ENCODE results near the gene LTC4S. TPM values are rescaled to one million over a fixed set of nuclear protein-coding genes. Genes with fewer than 3 reads are reported as not detected.
A peak's percentile ranks its signal among the peaks of the same experiment; 100 is the strongest.

The LTC4S gene
- total and polyA plus RNA-seq, 4 donors: 6.6 to 34.7 (median 12.7) TPM

DNA sequence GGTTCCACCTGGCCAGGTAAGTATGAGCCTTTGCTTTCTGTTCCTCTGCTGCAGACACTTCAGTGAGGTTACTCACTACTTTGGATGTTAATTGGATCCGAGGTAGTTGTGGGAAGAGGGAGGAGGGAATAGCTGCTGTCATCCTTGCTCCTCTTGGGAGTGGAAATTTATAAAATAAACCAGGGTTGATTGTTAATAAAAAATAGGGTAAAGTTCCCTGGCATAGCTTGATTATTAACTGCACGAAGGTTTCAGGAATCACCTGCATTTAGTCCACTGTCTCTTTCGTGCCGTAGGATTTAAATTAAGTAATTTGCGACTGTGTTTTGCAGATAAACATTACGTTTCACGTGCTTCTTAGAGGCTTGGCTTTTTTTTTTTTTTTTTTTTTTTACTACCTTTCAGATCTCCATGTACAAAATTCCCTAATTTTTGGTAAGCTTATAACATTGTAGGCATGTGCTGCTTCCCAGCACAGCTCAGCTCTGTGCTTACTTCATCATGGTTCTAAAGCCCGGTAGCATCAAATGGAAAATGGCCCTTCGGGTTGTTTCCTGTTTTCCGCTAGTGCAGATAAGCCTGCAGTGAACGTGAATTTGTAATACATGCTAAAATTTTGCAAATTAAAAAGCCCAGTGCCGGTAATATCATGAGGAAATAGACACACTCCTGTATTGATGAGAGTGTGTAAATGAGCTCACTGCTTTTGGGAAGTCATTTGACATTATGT, 26.9 kb upstream of the LTC4S start:
- no peak for DNase-seq
- Histone ChIP-seq H3K27me3 (ENCODE audit: control insufficient read depth in 1 of 2, insufficient read depth in 2 of 2, low read length in 1 of 2) (no peaks in the 10 kb centered on the region), H3K4me3 (ENCODE audit: low read length in 2 of 2) (no peak overlapping the region), H3K27ac (ENCODE audit: low read depth in 1 of 2, low read length in 2 of 2) (peak overlapping the region in 1 of 2 donors; percentile 55), H3K9me3 (ENCODE audit: control insufficient read depth, low read length) (no peaks in the 10 kb centered on the region), H3K36me3 (ENCODE audit: control insufficient read depth in 1 of 2, insufficient read depth in 2 of 2, low read length in 1 of 2) (peaks cover 3 to 5% of the 10 kb centered on the region in 2 donors), H3K4me1 (ENCODE audit: control insufficient read depth in 1 of 2, insufficient read depth in 2 of 2, low read length in 2 of 2) (peaks cover 0 to 3% of the 10 kb centered on the region in 2 donors)
- WGBS, 2 donors: 62 to 66% methylated on average over 12 of the region's 12 CpGs
- no peak for ATAC-seq (ENCODE audit: low FRiP score)
- intact Hi-C loops (cut with DNase I): no loop called here

DNA sequence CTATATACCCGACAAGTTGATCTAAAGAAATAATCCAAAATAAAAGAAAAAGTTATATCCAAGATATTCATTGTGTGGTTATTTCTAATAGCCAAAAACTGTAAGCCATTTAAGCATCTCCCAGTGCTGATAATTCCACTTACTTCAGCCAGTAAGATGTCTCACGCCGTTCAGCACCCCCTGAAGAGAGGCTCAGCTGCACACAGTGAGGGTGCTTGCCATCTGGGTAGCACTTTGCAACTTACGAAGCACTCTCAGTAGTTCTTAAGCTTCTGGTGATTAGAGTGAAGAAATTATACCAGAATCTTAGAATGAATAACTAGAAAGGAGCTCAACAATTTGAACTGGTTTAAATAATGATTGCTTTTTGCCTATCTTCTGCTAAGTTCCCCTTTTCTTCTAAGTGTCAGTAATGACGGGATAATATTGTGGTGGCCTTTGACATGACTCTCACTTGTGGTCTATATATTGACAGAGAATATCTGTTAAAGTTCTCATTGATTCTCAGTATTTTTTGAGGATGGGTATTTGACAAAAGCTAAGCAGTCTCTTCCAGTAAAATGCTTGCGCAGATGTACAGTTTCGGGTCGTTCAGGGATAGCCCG, 26.2 kb upstream of the LTC4S start:
- no peaks in the 10 kb centered on the region for H3K9me3 ChIP-seq (ENCODE audit: control insufficient read depth, low read length)
- no peaks in the 10 kb centered on the region for H3K27me3 ChIP-seq (ENCODE audit: control insufficient read depth in 1 of 2, insufficient read depth in 2 of 2, low read length in 1 of 2)
- H3K4me1 ChIP-seq (ENCODE audit: control insufficient read depth in 1 of 2, insufficient read depth in 2 of 2, low read length in 2 of 2): peaks cover 0 to 3% of the 10 kb centered on the region in 2 donors
- ATAC-seq (ENCODE audit: low FRiP score) (no peak), DNase-seq (no peak)
- no peak overlapping the region for H3K27ac ChIP-seq (ENCODE audit: low read depth in 1 of 2, low read length in 2 of 2)
- H3K4me3 ChIP-seq (ENCODE audit: low read length in 2 of 2): no peak overlapping the region
- 87% methylated on average over 9 of the region's 9 CpGs for WGBS, 2 donors
- H3K36me3 ChIP-seq (ENCODE audit: control insufficient read depth in 1 of 2, insufficient read depth in 2 of 2, low read length in 1 of 2): peaks cover 3 to 8% of the 10 kb centered on the region in 2 donors
- intact Hi-C loops (cut with DNase I): no loop called here

DNA sequence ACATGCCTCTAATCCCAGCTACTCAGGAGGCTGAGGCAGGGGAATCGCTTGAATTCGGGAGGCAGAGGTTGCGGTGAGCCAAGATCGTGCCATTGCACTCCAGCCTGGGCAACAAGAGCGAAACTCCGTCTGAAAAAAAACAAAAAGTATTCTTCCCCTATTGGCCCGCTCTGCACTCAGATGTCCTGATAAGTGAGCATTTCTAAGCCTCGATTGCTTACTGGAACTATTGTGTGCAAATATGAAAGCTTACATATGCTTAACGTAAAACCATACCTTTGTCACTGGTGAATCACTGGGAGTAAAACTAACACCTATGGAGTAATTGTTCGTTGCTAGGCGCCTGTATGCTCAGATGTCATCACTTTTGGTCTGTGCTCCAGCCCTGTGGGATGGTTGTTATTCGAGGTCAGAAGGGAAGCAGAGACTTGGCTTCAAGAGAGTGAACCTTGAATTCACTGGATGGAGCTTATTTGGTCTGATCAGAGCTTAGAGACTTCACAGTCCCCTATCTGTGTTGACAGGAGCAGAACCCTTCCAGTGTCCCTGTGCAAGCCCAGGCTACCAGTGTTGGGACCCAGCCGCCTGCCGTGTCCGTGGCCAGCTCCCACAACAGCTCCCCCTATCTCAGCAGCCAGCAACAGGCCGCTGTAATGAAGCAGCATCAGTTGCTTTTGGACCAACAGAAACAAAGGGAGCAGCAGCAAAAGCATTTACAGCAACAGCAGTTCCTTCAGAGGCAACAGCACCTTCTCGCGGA, 25.3 kb upstream of the LTC4S start:
- Histone ChIP-seq H3K27ac (ENCODE audit: low read depth in 1 of 2, low read length in 2 of 2) (no peak overlapping the region), H3K36me3 (ENCODE audit: control insufficient read depth in 1 of 2, insufficient read depth in 2 of 2, low read length in 1 of 2) (peaks cover 3 to 9% of the 10 kb centered on the region in 2 donors), H3K4me1 (ENCODE audit: control insufficient read depth in 1 of 2, insufficient read depth in 2 of 2, low read length in 2 of 2) (peaks cover 0 to 3% of the 10 kb centered on the region in 2 donors), H3K4me3 (ENCODE audit: low read length in 2 of 2) (no peak overlapping the region), H3K9me3 (ENCODE audit: control insufficient read depth, low read length) (no peaks in the 10 kb centered on the region), H3K27me3 (ENCODE audit: control insufficient read depth in 1 of 2, insufficient read depth in 2 of 2, low read length in 1 of 2) (no peaks in the 10 kb centered on the region)
- no peak for DNase-seq
- intact Hi-C loops (cut with DNase I): no loop called here
- ATAC-seq (ENCODE audit: low FRiP score): no peak
- 83 to 86% methylated on average over 18 of the region's 18 CpGs for WGBS, 2 donors

DNA sequence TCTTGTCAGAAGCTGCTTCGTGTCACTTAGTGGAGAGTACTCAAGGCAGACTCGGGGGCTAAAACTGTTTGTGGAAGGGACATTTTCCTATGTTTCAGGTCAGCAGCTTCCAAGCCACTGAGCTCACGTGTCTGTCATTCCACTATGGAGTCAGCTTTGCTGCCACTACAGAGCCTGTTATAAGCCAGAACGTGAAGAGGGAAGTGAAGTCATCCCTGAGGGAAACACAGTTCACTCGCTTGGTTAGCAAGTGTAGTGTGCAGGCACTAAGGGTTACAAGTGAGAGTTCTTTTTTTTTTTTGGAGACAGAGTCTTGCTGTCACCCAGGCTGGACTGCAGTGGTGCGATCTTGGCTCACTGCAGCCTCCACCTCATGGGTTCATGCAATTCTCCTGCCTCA, 24.5 kb upstream of the LTC4S start:
- peaks cover 3 to 11% of the 10 kb centered on the region in 2 donors for H3K36me3 ChIP-seq (ENCODE audit: control insufficient read depth in 1 of 2, insufficient read depth in 2 of 2, low read length in 1 of 2)
- WGBS, 2 donors: 74 to 78% methylated on average over 6 of the region's 6 CpGs
- intact Hi-C loops (cut with DNase I): no loop called here
- no peak overlapping the region for H3K4me3 ChIP-seq (ENCODE audit: low read length in 2 of 2)
- no peaks in the 10 kb centered on the region for H3K4me1 ChIP-seq (ENCODE audit: control insufficient read depth in 1 of 2, insufficient read depth in 2 of 2, low read length in 2 of 2)
- no peaks in the 10 kb centered on the region for H3K27me3 ChIP-seq (ENCODE audit: control insufficient read depth in 1 of 2, insufficient read depth in 2 of 2, low read length in 1 of 2)
- ATAC-seq (ENCODE audit: low FRiP score) (no peak), DNase-seq (peak in 1 of 2 donors; percentile 6)
- H3K27ac ChIP-seq (ENCODE audit: low read depth in 1 of 2, low read length in 2 of 2): no peak overlapping the region
- no peaks in the 10 kb centered on the region for H3K9me3 ChIP-seq (ENCODE audit: control insufficient read depth, low read length)

DNA sequence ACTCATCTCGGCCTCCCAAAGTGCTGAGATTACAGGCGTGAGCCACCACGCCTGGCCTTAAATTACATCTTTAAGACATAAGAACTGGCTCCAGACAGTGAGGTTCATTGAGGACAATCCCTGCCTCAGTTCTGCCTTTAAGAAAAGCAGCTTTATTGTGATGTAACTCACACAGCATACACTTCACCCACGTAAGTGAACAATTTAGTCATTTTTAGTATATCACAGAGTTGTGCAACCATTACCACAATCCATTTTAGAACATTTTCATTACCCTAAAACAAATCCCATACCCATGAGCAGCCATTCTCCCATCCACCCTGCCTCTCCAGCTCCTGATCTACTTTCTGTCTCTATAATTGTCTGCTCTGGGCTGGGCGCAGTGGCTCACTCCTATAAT, 24.0 kb upstream of the LTC4S start:
- 94 to 96% methylated on average over 5 of the region's 5 CpGs for WGBS, 2 donors
- Histone ChIP-seq H3K4me3 (ENCODE audit: low read length in 2 of 2) (no peak overlapping the region), H3K27ac (ENCODE audit: low read depth in 1 of 2, low read length in 2 of 2) (no peak overlapping the region), H3K36me3 (ENCODE audit: control insufficient read depth in 1 of 2, insufficient read depth in 2 of 2, low read length in 1 of 2) (peaks cover 3 to 12% of the 10 kb centered on the region in 2 donors), H3K27me3 (ENCODE audit: control insufficient read depth in 1 of 2, insufficient read depth in 2 of 2, low read length in 1 of 2) (no peaks in the 10 kb centered on the region), H3K4me1 (ENCODE audit: control insufficient read depth in 1 of 2, insufficient read depth in 2 of 2, low read length in 2 of 2) (no peaks in the 10 kb centered on the region), H3K9me3 (ENCODE audit: control insufficient read depth, low read length) (no peaks in the 10 kb centered on the region)
- ATAC-seq (ENCODE audit: low FRiP score): no peak
- DNase-seq: no peak
- intact Hi-C loops (cut with DNase I): no loop called here

DNA sequence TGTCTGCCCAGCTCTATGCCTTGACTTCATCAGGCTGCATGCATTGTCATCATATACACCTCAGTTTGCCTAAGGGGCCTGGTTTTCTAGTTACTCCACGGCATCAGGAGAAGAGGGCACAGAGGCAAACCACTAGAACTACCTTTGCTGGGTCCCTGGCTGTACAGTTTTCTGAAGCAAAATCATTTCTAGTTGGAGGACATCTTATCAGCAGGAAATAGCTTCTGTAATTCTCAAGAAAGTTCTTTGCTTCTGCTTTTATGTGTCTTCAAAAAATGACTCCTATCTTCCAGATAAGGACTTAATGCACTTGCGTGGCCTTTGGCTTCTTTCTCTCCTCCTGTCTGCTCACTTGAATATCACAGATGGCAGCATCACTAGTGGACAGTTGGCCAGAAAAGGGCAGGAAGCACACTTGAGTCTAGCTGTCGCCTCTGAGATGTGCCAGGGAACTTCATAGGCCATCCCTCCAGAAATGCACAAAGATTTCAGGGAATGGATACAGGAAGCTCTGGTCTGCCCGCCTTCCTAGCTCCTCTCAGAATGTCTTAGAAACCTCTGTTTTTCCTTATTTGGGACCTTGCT, 22.4 kb upstream of the LTC4S start:
- Histone ChIP-seq H3K4me3 (ENCODE audit: low read length in 2 of 2) (no peak overlapping the region), H3K36me3 (ENCODE audit: control insufficient read depth in 1 of 2, insufficient read depth in 2 of 2, low read length in 1 of 2) (peaks cover 3 to 14% of the 10 kb centered on the region in 2 donors), H3K27me3 (ENCODE audit: control insufficient read depth in 1 of 2, insufficient read depth in 2 of 2, low read length in 1 of 2) (no peaks in the 10 kb centered on the region), H3K27ac (ENCODE audit: low read depth in 1 of 2, low read length in 2 of 2) (no peak overlapping the region), H3K4me1 (ENCODE audit: control insufficient read depth in 1 of 2, insufficient read depth in 2 of 2, low read length in 2 of 2) (no peaks in the 10 kb centered on the region), H3K9me3 (ENCODE audit: control insufficient read depth, low read length) (no peaks in the 10 kb centered on the region)
- ATAC-seq (ENCODE audit: low FRiP score) (no peak), DNase-seq (no peak)
- WGBS, 2 donors: 88 to 89% methylated on average over 4 of the region's 4 CpGs
- intact Hi-C loops (cut with DNase I): no loop called here

DNA sequence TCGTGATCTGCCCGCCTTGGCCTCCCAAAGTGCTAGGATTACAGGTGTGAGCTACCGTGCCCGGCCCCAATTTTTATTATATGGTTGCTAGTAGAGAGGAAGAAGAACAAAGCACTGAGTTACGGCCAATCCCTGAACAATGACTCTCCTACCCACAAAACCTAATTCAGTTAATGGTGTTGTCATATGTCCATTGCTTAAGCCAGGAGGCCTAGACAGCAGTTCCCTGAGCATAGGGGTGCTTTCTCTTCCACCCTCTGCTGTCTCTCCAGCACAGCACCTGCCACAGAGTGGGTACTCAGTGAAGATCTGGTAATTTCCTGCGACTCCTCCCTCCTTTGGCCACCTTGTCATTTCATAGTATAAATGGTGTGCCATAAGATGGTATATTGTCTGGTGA, 21.4 kb upstream of the LTC4S start:
- no peak overlapping the region for H3K27ac ChIP-seq (ENCODE audit: low read depth in 1 of 2, low read length in 2 of 2)
- ATAC-seq (ENCODE audit: low FRiP score): no peak
- no peak overlapping the region for H3K4me3 ChIP-seq (ENCODE audit: low read length in 2 of 2)
- H3K4me1 ChIP-seq (ENCODE audit: control insufficient read depth in 1 of 2, insufficient read depth in 2 of 2, low read length in 2 of 2): no peaks in the 10 kb centered on the region
- H3K36me3 ChIP-seq (ENCODE audit: control insufficient read depth in 1 of 2, insufficient read depth in 2 of 2, low read length in 1 of 2): peaks cover 3 to 16% of the 10 kb centered on the region in 2 donors
- DNase-seq: no peak
- 94 to 95% methylated on average over 6 of the region's 6 CpGs for WGBS, 2 donors
- H3K9me3 ChIP-seq (ENCODE audit: control insufficient read depth, low read length): no peaks in the 10 kb centered on the region
- no peaks in the 10 kb centered on the region for H3K27me3 ChIP-seq (ENCODE audit: control insufficient read depth in 1 of 2, insufficient read depth in 2 of 2, low read length in 1 of 2)
- intact Hi-C loops (cut with DNase I): no loop called here

DNA sequence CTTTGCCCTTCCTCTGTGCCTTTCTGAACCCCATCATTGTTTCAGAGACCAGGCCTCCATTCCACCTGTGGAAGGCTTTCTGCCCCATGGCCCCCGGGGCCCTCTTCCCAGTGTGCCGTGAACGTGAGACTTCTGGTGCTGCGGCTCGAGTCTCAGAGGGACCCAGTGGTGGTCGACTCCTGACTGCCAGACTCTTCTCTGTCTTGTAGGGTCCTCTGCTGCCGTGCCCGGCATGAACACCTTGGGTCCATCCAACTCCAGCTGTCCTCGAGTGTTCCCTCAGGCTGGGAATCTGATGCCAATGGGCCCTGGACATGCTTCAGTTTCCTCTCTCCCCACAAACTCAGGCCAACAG, 20.1 kb upstream of the LTC4S start:
- WGBS, 2 donors: 88 to 92% methylated on average over 9 of the region's 9 CpGs
- no peaks in the 10 kb centered on the region for H3K27me3 ChIP-seq (ENCODE audit: control insufficient read depth in 1 of 2, insufficient read depth in 2 of 2, low read length in 1 of 2)
- no peaks in the 10 kb centered on the region for H3K4me1 ChIP-seq (ENCODE audit: control insufficient read depth in 1 of 2, insufficient read depth in 2 of 2, low read length in 2 of 2)
- ATAC-seq (ENCODE audit: low FRiP score): no peak
- DNase-seq: peak in 1 of 2 donors; percentile 44
- H3K9me3 ChIP-seq (ENCODE audit: control insufficient read depth, low read length): no peaks in the 10 kb centered on the region
- intact Hi-C loops (cut with DNase I): no loop called here
- no peak overlapping the region for H3K27ac ChIP-seq (ENCODE audit: low read depth in 1 of 2, low read length in 2 of 2)
- H3K36me3 ChIP-seq (ENCODE audit: control insufficient read depth in 1 of 2, insufficient read depth in 2 of 2, low read length in 1 of 2): peaks cover 3 to 16% of the 10 kb centered on the region in 2 donors
- H3K4me3 ChIP-seq (ENCODE audit: low read length in 2 of 2): no peak overlapping the region

Measured in aorta (tissue), 5 donors.